ENCODE results near the gene ZNF394.
"Not testable (repeated sequence)": the region's sequence is repeated elsewhere in the genome, so short reads cannot be mapped to it uniquely, and the experiment has no call there.

The ZNF394 gene

GRCh38 chr7:99499721-99500636 lies at the start of gene ZNF394:
ZNF394 (minus strand) TSS chr7:99500281; CDS start chr7:99500093, 188 bp downstream.
- peak; percentile 85 to 86 for DNase-seq

GRCh38 chr7:99549545-99549944 lies 49.5 kb upstream of the ZNF394 start:
- not testable (repeated sequence) for DNase-seq

- not testable (repeated sequence) for DNase-seq
These were observed 45.2 kb upstream of the ZNF394 start for GRCh38 chr7:99545308-99545707.

GRCh38 chr7:99543916-99544315 lies 43.8 kb upstream of the ZNF394 start:
- no peak for DNase-seq

- DNase-seq = no peak
These were observed 43.1 kb upstream of the ZNF394 start for GRCh38 chr7:99543081-99543671.

GRCh38 chr7:99541212-99541611 lies 41.1 kb upstream of the ZNF394 start:
- no peak for DNase-seq

GRCh38 chr7:99540542-99540941 lies 40.5 kb upstream of the ZNF394 start:
- no peak for DNase-seq

GRCh38 chr7:99539213-99539811 lies 39.2 kb upstream of the ZNF394 start:
- no peak for DNase-seq

- DNase-seq = no peak
These were observed 35.6 kb upstream of the ZNF394 start for GRCh38 chr7:99535667-99536066.

GRCh38 chr7:99531354-99531765 lies 31.3 kb upstream of the ZNF394 start:
- no peak for DNase-seq

GRCh38 chr7:99525713-99526440 lies 25.8 kb upstream of the ZNF394 start:
- peak in 1 of 2 experiments; percentile 13 for DNase-seq

- no peak for DNase-seq
These were observed 21.3 kb upstream of the ZNF394 start for GRCh38 chr7:99521399-99521798.

- DNase-seq = no peak
These were observed 14.0 kb upstream of the ZNF394 start for GRCh38 chr7:99514050-99514449.

- DNase-seq = no peak
These were observed 5.2 kb upstream of the ZNF394 start for GRCh38 chr7:99505324-99505662.

- peak; percentile 95 to 97 for DNase-seq
These were observed 4.7 kb upstream of the ZNF394 start, which contains the start of gene ZKSCAN5 for GRCh38 chr7:99504603-99505323. ZKSCAN5 (plus strand) TSS chr7:99504662; CDS start chr7:99506045, 1,383 bp downstream.

GRCh38 chr7:99504281-99504602 lies 4.2 kb upstream of the ZNF394 start:
- no peak for DNase-seq

- DNase-seq = not testable (repeated sequence)
These were observed 1.2 kb upstream of the ZNF394 start for GRCh38 chr7:99501236-99501635.

- DNase-seq = no peak
These were observed 542 bp upstream of the ZNF394 start for GRCh38 chr7:99500637-99501009.

- DNase-seq = no peak
These were observed 735 bp downstream of the ZNF394 start for GRCh38 chr7:99499371-99499720.

GRCh38 chr7:99498546-99498944 lies 1.5 kb downstream of the ZNF394 start:
- no peak for DNase-seq

- no peak for DNase-seq
These were observed 2.1 kb downstream of the ZNF394 start for GRCh38 chr7:99497766-99498545.

GRCh38 chr7:99493823-99494222 lies 6.3 kb downstream of the ZNF394 start:
- DNase-seq = no peak
